ENCODE data around the gene TADA2B. TPM values are rescaled to one million over a fixed set of nuclear protein-coding genes. Genes with fewer than 3 reads are reported as not detected.
A peak's percentile ranks its signal among the peaks of the same experiment; 100 is the strongest.

Gene TADA2B
- total and polyA plus RNA-seq, 9 of the 15 experiments (the other 6 are each of a cell fraction or from before 2014, with no cell fraction given), result 0.55 to 12.2 (median 7.5) TPM

DNA sequence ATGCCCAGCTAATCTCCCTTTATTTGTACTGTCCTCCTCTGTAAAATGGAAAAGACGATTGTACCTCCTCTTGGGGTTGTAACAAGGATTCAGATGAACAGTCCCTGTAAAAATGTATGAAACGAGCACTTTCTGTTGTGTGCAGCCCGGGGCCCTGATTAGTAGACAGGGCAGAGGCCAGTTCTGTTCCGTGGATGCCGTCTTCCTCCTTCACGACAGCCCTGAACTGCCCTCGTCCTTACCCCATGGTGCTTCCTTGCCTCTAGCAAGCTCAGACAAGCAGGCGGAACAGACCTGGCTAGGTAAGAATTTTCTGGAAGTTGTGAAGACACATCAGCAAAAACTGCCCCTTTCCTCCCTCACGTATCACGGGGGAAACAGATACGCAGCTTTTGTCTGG, 22.3 kb upstream of the TADA2B start:
- Histone ChIP-seq H3K4me1 (replicated peaks in 1 of 2; ENCODE audit: control insufficient read depth in 2 of 2, insufficient read depth in 2 of 2, low read length in 2 of 2) (peaks cover 4 to 19% of the 10 kb centered on the region in 2 experiments; a peak in 3 of 5 replicates), H3K9me1 (ENCODE audit: control insufficient read depth, insufficient read depth, low read length) (peaks cover 5% of the 10 kb centered on the region), H3K36me3 (ENCODE audit: control insufficient read depth, insufficient read depth, low read length) (peaks cover 95% of the 10 kb centered on the region), H3K4me3 (no peak overlapping the region), H4K20me1 (replicated peaks; ENCODE audit: control insufficient read depth, insufficient read depth, low read length) (peaks cover 3% of the 10 kb centered on the region; the same call in 1 of the 2 replicates), H3K4me2 (ENCODE audit: insufficient read depth, low read length) (no peak overlapping the region), H3K27ac (ENCODE audit: extremely low read depth, low read depth, low read length) (no peak overlapping the region), H2AFZ (ENCODE audit: low read depth, low read length) (no peak overlapping the region), H3K27me3 (ENCODE audit: control insufficient read depth in 2 of 2, insufficient read depth in 2 of 2, low read length in 2 of 2) (no peaks in the 10 kb centered on the region), H3K9ac (ENCODE audit: insufficient read depth in 1 of 2, low read depth in 2 of 2, low read length in 2 of 2) (peak overlapping the region in 1 of 2 experiments; percentile 33; a peak in 1 of 4 replicates), H3K79me2 (ENCODE audit: control insufficient read depth, insufficient read depth, low read length) (0 out of 3 replicates have a peak, but pooled peaks cover 3% of the 10 kb centered on the region), H3K9me3 (replicated peaks; ENCODE audit: control insufficient read depth, insufficient read depth, low read depth, low read length) (no peaks in the 10 kb centered on the region)
- intact Hi-C loops (cut with micrococcal nuclease), result no loop called here
- no peak for DNase-seq (ENCODE audit: extremely low read depth in 1 of 4, low spot score in 3 of 4)
- no peak for ATAC-seq
- ChIA-PET POLR2A (interaction anchor here (0.7 to 1.1 kb wide), 3 partner anchors 10 to 429 kb away, joined by 3 read pairs; no protein-coding TSS in a partner anchor), CTCF (ENCODE audit: low intra/inter-chr PET ratio) (interaction anchor here (0.6 kb wide), 1 partner anchor 733 kb away, joined by 3 read pairs; no protein-coding TSS in a partner anchor)
- no TSS peak for BruUV-seq (replicated peaks)
- in situ Hi-C loops (cut with MboI), result no loop called here
- 94% methylated on average over 11 of the region's 11 CpGs for WGBS (ENCODE audit: insufficient coverage, low coverage, missing lambda C conversion rate)
- FAIRE-seq, result peak; percentile 6
- no peak for TF ChIP-seq TEAD4 (IDR thresholded peaks at IDR 0.05; ENCODE audit: low read length)
- no peak for TF ChIP-seq TEAD4 (CRISPR knock-in tag; IDR thresholded peaks at IDR 0.05; ENCODE audit: borderline replicate concordance)
- TF ChIP-seq, protein P1, sequence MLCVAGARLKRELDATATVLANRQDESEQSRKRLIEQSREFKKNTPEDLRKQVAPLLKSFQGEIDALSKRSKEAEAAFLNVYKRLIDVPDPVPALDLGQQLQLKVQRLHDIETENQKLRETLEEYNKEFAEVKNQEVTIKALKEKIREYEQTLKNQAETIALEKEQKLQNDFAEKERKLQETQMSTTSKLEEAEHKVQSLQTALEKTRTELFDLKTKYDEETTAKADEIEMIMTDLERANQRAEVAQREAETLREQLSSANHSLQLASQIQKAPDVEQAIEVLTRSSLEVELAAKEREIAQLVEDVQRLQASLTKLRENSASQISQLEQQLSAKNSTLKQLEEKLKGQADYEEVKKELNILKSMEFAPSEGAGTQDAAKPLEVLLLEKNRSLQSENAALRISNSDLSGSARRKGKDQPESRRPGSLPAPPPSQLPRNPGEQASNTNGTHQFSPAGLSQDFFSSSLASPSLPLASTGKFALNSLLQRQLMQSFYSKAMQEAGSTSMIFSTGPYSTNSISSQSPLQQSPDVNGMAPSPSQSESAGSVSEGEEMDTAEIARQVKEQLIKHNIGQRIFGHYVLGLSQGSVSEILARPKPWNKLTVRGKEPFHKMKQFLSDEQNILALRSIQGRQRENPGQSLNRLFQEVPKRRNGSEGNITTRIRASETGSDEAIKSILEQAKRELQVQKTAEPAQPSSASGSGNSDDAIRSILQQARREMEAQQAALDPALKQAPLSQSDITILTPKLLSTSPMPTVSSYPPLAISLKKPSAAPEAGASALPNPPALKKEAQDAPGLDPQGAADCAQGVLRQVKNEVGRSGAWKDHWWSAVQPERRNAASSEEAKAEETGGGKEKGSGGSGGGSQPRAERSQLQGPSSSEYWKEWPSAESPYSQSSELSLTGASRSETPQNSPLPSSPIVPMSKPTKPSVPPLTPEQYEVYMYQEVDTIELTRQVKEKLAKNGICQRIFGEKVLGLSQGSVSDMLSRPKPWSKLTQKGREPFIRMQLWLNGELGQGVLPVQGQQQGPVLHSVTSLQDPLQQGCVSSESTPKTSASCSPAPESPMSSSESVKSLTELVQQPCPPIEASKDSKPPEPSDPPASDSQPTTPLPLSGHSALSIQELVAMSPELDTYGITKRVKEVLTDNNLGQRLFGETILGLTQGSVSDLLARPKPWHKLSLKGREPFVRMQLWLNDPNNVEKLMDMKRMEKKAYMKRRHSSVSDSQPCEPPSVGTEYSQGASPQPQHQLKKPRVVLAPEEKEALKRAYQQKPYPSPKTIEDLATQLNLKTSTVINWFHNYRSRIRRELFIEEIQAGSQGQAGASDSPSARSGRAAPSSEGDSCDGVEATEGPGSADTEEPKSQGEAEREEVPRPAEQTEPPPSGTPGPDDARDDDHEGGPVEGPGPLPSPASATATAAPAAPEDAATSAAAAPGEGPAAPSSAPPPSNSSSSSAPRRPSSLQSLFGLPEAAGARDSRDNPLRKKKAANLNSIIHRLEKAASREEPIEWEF (CRISPR knock-in tag; IDR thresholded peaks at IDR 0.05), result no peak
- TF ChIP-seq YBX1 (IDR thresholded peaks at IDR 0.05), result no peak
- TF ChIP-seq, protein P2, sequence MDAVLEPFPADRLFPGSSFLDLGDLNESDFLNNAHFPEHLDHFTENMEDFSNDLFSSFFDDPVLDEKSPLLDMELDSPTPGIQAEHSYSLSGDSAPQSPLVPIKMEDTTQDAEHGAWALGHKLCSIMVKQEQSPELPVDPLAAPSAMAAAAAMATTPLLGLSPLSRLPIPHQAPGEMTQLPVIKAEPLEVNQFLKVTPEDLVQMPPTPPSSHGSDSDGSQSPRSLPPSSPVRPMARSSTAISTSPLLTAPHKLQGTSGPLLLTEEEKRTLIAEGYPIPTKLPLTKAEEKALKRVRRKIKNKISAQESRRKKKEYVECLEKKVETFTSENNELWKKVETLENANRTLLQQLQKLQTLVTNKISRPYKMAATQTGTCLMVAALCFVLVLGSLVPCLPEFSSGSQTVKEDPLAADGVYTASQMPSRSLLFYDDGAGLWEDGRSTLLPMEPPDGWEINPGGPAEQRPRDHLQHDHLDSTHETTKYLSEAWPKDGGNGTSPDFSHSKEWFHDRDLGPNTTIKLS (IDR thresholded peaks at IDR 0.05; ENCODE audit: borderline replicate concordance, low read depth), result no peak
- TF ChIP-seq POLR2G (IDR thresholded peaks at IDR 0.05; ENCODE audit: low read depth, low read length), result no peak
- no peak for TF ChIP-seq ETV6 (IDR thresholded peaks at IDR 0.05; ENCODE audit: borderline replicate concordance in 1 of 2, low read depth in 2 of 2, low read length in 1 of 2)
- no peak for TF ChIP-seq ETV6 (CRISPR knock-in tag; IDR thresholded peaks at IDR 0.05; ENCODE audit: borderline replicate concordance)
- TF ChIP-seq, protein P3, sequence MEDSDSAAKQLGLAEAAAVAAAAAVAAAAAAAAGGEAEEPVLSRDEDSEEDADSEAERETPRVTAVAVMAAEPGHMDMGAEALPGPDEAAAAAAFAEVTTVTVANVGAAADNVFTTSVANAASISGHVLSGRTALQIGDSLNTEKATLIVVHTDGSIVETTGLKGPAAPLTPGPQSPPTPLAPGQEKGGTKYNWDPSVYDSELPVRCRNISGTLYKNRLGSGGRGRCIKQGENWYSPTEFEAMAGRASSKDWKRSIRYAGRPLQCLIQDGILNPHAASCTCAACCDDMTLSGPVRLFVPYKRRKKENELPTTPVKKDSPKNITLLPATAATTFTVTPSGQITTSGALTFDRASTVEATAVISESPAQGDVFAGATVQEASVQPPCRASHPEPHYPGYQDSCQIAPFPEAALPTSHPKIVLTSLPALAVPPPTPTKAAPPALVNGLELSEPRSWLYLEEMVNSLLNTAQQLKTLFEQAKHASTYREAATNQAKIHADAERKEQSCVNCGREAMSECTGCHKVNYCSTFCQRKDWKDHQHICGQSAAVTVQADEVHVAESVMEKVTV (CRISPR knock-in tag; IDR thresholded peaks at IDR 0.05), result no peak

All from K562 (cell line).